Measurements from ENCODE around the gene GNG7. TPM values are rescaled to one million over a fixed set of nuclear protein-coding genes. Genes with fewer than 3 reads are reported as not detected.
A peak's percentile ranks its signal among the peaks of the same experiment; 100 is the strongest.
"Not testable (repeated sequence)": the region's sequence is repeated elsewhere in the genome, so short reads cannot be mapped to it uniquely, and the experiment has no call there.

Gene GNG7
- total RNA-seq, 1 donor = not detected

- H3K4me3 ChIP-seq (ENCODE audit: low read depth, low read length) = no peak overlapping the region
- TF ChIP-seq, protein P1, sequence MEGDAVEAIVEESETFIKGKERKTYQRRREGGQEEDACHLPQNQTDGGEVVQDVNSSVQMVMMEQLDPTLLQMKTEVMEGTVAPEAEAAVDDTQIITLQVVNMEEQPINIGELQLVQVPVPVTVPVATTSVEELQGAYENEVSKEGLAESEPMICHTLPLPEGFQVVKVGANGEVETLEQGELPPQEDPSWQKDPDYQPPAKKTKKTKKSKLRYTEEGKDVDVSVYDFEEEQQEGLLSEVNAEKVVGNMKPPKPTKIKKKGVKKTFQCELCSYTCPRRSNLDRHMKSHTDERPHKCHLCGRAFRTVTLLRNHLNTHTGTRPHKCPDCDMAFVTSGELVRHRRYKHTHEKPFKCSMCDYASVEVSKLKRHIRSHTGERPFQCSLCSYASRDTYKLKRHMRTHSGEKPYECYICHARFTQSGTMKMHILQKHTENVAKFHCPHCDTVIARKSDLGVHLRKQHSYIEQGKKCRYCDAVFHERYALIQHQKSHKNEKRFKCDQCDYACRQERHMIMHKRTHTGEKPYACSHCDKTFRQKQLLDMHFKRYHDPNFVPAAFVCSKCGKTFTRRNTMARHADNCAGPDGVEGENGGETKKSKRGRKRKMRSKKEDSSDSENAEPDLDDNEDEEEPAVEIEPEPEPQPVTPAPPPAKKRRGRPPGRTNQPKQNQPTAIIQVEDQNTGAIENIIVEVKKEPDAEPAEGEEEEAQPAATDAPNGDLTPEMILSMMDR (IDR thresholded peaks at IDR 0.05; ENCODE audit: insufficient read depth, low read depth, low read length) = no peak
- DNase-seq (ENCODE audit: low read depth) = no peak
Observed at GRCh38 chr19:2611483-2612464, 90.7 kb downstream of the GNG7 start.

GRCh38 chr19:2610637-2611482 lies 91.6 kb downstream of the GNG7 start:
- TF ChIP-seq, protein P1 (IDR thresholded peaks at IDR 0.05; ENCODE audit: insufficient read depth, low read depth, low read length) = peak; percentile 96
- peak; percentile 96 for DNase-seq (ENCODE audit: low read depth)
- H3K4me3 ChIP-seq (ENCODE audit: low read depth, low read length) = peak overlapping the region; percentile 46

DNA sequence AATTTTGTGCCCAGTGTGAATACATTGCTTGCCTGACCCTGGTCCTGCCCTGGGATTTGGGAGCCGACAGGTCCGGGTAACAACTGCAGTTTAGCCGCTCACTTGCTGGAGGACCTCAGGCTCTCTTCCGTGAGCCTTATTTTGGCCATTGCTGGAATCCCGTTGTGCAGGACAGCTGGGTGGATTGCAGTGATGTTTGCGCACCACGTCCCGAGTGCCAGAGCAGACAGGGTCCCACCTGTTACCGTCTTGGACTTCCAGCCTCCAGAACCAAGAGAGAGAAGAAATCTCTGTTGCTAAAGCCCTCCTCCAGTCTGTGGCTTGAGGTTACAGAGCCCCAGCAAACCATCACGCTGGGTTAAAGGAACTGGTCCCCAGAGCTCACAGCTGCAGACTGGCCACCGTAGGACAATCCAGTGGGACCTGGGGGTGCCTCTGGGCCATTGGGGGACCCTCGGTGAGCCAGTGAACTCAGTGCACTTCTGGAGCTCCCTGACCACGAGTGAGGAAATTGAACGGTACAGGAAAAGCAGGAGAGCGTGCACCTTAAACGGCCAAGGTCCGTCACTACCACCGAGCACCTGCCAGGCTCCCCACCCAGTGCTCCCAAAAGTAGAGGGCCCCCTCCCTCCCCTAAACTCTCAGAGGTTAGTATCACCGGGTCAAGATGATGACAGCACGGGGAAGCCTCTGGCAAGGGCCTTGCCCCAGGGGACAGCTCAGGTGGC lies 92.9 kb downstream of the GNG7 start:
- TF ChIP-seq, protein P1 (IDR thresholded peaks at IDR 0.05; ENCODE audit: insufficient read depth, low read depth, low read length) = no peak

DNA sequence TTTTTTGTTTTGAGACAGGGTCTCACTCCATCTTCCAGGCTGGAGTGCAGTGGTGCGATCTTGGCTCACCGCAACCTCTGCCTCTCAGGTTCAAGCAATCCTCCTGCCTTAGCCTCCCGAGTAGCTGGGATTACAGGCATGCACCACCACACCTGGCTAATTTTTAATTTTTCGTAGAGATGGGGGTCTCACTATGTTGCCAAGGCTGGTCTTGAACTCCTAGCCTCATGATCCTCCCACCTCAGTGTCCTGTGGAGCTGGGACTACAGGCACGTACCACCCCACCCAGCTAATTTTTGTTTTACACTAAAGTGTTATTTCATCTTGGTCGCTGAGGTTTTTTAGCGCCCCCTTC lies 93.5 kb downstream of the GNG7 start:
- not testable (repeated sequence) for DNase-seq (ENCODE audit: low read depth); H3K4me3 ChIP-seq (ENCODE audit: low read depth, low read length)

More for the DNA sequence above, 92.9 kb downstream of the GNG7 start:
- H3K4me3 ChIP-seq (ENCODE audit: low read depth, low read length) = no peak overlapping the region
- DNase-seq (ENCODE audit: low read depth) = no peak

- TF ChIP-seq, protein P1 (IDR thresholded peaks at IDR 0.05; ENCODE audit: insufficient read depth, low read depth, low read length) = no peak
- H3K4me3 ChIP-seq (ENCODE audit: low read depth, low read length) = no peak overlapping the region
- no peak for DNase-seq (ENCODE audit: low read depth)
Observed at GRCh38 chr19:2608602-2608922, 93.9 kb downstream of the GNG7 start.

DNA sequence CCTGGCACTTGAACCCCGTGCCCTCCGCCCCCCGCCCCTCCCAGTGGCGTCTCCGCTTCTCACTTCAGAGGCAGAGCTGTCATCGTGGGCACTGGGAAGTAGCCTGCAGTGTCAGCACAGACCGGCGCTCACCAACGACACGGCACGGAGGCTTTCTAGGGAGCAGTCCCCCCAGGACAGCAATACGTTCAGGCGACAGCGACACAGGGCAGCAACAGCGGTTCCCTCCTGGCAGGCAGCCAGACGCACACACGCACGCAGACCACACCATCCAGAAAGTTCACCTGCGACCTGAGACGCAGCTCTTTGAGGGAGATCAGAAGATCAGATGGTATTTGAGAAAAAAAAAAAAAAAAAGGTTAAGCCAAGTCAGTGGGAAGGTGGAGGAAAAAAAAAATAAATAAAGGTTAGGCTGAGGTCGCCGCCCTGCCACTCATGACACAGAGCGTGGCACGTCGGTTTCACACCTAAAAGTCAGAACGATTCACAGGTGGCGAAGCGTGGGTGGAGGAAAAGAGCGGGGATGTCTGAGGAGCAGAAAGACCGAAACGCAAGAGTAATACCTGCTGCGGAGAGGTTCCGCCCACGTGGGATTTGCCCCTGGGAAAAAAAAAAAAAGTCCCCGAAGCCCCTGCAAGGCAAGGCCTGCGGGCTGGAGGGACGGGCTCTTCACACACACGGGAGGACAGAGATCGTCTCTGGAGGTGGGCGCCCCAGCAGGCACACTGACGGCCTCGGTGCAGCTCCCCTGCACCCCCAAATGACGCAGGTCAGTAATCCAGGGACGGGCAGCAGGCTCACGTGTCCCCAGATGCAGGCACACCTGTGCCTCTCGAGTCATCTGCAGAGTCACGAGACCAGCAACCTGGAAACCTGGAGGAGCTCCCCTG lies 94.5 kb downstream of the GNG7 start:
- no peak for DNase-seq (ENCODE audit: low read depth)
- TF ChIP-seq, protein P1 (IDR thresholded peaks at IDR 0.05; ENCODE audit: insufficient read depth, low read depth, low read length) = no peak
- no peak overlapping the region for H3K4me3 ChIP-seq (ENCODE audit: low read depth, low read length)

DNA sequence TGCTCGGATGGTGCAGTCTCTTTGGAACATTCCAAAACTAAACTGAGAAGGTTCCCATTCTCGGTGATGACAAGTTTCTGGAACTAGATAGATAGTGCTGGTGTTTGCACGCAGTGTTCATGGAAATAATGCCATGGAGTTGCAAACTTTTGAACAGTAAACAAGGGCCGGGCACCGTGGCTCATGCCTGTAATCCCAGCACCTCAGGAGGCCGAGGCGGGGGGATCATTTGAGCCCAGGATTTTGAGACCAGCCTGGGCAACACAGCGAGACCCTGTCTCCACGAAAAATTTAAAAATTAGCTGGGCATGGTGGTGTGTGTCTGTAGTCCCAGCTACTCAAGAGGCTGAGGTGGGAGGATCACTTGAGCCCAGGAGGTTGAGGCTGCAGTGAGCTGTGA lies 95.7 kb downstream of the GNG7 start:
- DNase-seq (ENCODE audit: low read depth) = not testable (repeated sequence)

DNA sequence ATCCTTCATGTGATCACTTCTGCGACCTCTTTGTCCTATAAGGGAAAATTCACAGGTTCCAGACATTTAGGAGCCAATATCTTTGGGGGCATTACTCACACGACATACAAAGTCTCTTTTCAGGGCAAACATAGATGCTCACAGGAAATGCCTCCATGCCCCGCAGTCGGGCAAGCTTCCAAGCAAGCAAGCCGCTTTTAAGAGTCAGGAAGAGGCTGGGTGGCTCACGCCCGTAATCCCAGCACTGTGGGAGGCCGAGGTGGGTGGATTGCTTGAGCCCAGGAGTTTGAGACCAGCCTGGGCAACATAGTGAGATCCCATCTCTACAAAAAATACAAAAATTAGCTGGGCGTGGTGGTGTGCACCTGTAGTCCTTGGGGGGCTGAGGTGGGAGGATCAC lies 96.6 kb downstream of the GNG7 start:
- H3K4me3 ChIP-seq (ENCODE audit: low read depth, low read length); DNase-seq (ENCODE audit: low read depth): not testable (repeated sequence)

More for the DNA sequence above, 95.7 kb downstream of the GNG7 start:
- not testable (repeated sequence) for H3K4me3 ChIP-seq (ENCODE audit: low read depth, low read length)
